SK-N-SH (cell line): ENCODE measurements around the gene TGM4. TPM values are rescaled to one million over a fixed set of nuclear protein-coding genes. Genes with fewer than 3 reads are reported as not detected.

Source experiments
- CTCF ChIA-PET: fragments of 300-600, 350-600 bp; formaldehyde crosslinking; extraction: SDS; loops from one replicate; lab custom pipeline; 2021; lab: Yijun Ruan, JAX
- POLR2A ChIA-PET: fragments of 350-600 bp; sonication (Branson Sonifier 250); formaldehyde crosslinking; extraction: SDS; loops from one replicate; lab custom pipeline; 2020; ENCODE audit warnings: antibody characterized with exemption, inconsistent platforms; lab: Yijun Ruan, JAX
- DNase-seq: peaks from one replicate; pipeline ENCODE4 v3.0.0; 2012
- H2AFZ ChIP-seq: fragments of 200-600 bp; sonication (generic); 2 replicates; pipeline ENCODE4 v1.8.1; 2016; ENCODE audit warnings: antibody characterized with exemption, mild to moderate bottlenecking, low read depth
- H3F3A ChIP-seq: fragments of 200-600 bp; sonication (generic); replicated peaks from 2 replicates; pipeline ENCODE3; 2016; ENCODE audit warnings: antibody characterized with exemption, mild to moderate bottlenecking; ENCODE audit not compliant: insufficient read depth
- H3K27ac ChIP-seq, 2 experiments: fragments of 200-500 bp in 1 of 2; fragments of 200-600 bp in 1 of 2; sonication (Bioruptor generic) in 1 of 2; sonication (generic), shearing (Covaris generic) in 1 of 2; 2 replicates each; pipeline versions ENCODE4 v1.5.1 to v1.6.1; 2014 to 2016; ENCODE audit warnings: low read depth in 2 of 2, inconsistent platforms in 1 of 2, low read length in 1 of 2, mild to moderate bottlenecking in 1 of 2, mixed read lengths in 1 of 2
- H3K27me3 ChIP-seq: fragments of 200-600 bp; sonication (generic), shearing (Covaris generic); 2 replicates; pipeline ENCODE4 v1.6.1; 2016; ENCODE audit warnings: mixed run types; ENCODE audit not compliant: insufficient read depth
- H3K36me3 ChIP-seq, 2 experiments: fragments of 200-500 bp in 1 of 2; fragments of 200-600 bp in 1 of 2; sonication (Bioruptor generic) in 1 of 2; sonication (generic) in 1 of 2; replicated peaks in 1 of 2; 2 replicates each; pipeline versions ENCODE3 to v1.5.1; 2014 to 2016; ENCODE audit warnings: low read length in 1 of 2, mild to moderate bottlenecking in 1 of 2; ENCODE audit not compliant: insufficient read depth in 2 of 2, control insufficient read depth in 1 of 2
- H3K4me1 ChIP-seq, 2 experiments: fragments of 200-500 bp in 1 of 2; fragments of 200-600 bp in 1 of 2; sonication (Bioruptor generic) in 1 of 2; sonication (generic), shearing (Covaris generic) in 1 of 2; 2 replicates each; pipeline versions ENCODE4 v1.5.1 to v1.6.1; 2014 to 2016; ENCODE audit warnings: low read depth in 1 of 2, low read length in 1 of 2, mixed run types in 1 of 2; ENCODE audit not compliant: insufficient read depth in 2 of 2, control insufficient read depth in 1 of 2
- H3K4me2 ChIP-seq: fragments of 200-600 bp; sonication (generic), shearing (Covaris generic); 2 replicates; pipeline ENCODE4 v1.6.1; 2017; ENCODE audit warnings: mixed run types
- H3K4me3 ChIP-seq, 2 experiments: fragments of 200-500 bp in 1 of 2; fragments of 200-600 bp in 1 of 2; sonication (Bioruptor generic) in 1 of 2; sonication (generic), shearing (Covaris generic) in 1 of 2; 2 replicates each; pipeline versions ENCODE4 v1.5.1 to v1.8.1; 2014 to 2016; ENCODE audit warnings: low read depth in 2 of 2, inconsistent platforms in 1 of 2, low read length in 1 of 2, mild to moderate bottlenecking in 1 of 2, mixed read lengths in 1 of 2, moderate library complexity in 1 of 2
- H3K79me2 ChIP-seq: fragments of 200-600 bp; sonication (generic); 2 replicates; pipeline ENCODE4 v1.8.1; 2017; ENCODE audit warnings: mild to moderate bottlenecking; ENCODE audit not compliant: insufficient read depth
- H3K9ac ChIP-seq: fragments of 200-600 bp; sonication (generic); 2 replicates; pipeline ENCODE4 v1.6.1; 2017; ENCODE audit warnings: mixed run types
- H3K9me2 ChIP-seq: fragments of 200-600 bp; sonication (generic); 2 replicates; pipeline ENCODE4 v1.6.1; 2017; ENCODE audit warnings: mixed run types
- H3K9me3 ChIP-seq: fragments of 200-600 bp; sonication (generic); 2 replicates; pipeline ENCODE4 v1.6.1; 2017; ENCODE audit warnings: mixed run types, mild to moderate bottlenecking, moderate library complexity
- H4K20me1 ChIP-seq: fragments of 200-600 bp; sonication (generic); 2 replicates; pipeline ENCODE4 v1.6.1; 2017; ENCODE audit warnings: mild to moderate bottlenecking, mixed run types; ENCODE audit not compliant: insufficient read depth
- ELF1 ChIP-seq: IDR thresholded peaks from 2 replicates; pipeline ENCODE4 v1.4.0; 2012
- FOXJ3 ChIP-seq: sonication (generic); formaldehyde crosslinking; IDR thresholded peaks from 2 replicates; pipeline ENCODE4 v1.5.1; 2020; ENCODE audit warnings: mild to moderate bottlenecking, missing genetic modification reagents
- GABPA ChIP-seq: IDR thresholded peaks from 2 replicates; pipeline ENCODE4 v1.4.0; 2012; ENCODE audit warnings: low read depth, mild to moderate bottlenecking
- GATA2 ChIP-seq: sonication (generic); formaldehyde crosslinking; IDR thresholded peaks from 2 replicates; pipeline ENCODE4 v1.5.0; 2020; ENCODE audit warnings: mild to moderate bottlenecking, missing genetic modification reagents
- NFIC ChIP-seq: IDR thresholded peaks from 2 replicates; pipeline ENCODE4 v1.4.0; 2012; ENCODE audit warnings: borderline replicate concordance
- NRF1 ChIP-seq: IDR thresholded peaks from 2 replicates; pipeline ENCODE4 v1.6.1; 2012; ENCODE audit warnings: low read depth, mild to moderate bottlenecking, low read length
- RAD21 ChIP-seq: IDR thresholded peaks from 2 replicates; pipeline ENCODE4 v1.6.1; 2012; ENCODE audit warnings: mild to moderate bottlenecking, low read length
- RCOR1 ChIP-seq: fragments of 150-350 bp; IDR thresholded peaks from 2 replicates; pipeline ENCODE4 v1.6.1; 2017; ENCODE audit warnings: antibody characterized with exemption, low read length
- RXRA ChIP-seq: IDR thresholded peaks from 2 replicates; pipeline ENCODE4 v1.4.0; 2012; ENCODE audit warnings: low read depth, mild to moderate bottlenecking, borderline replicate concordance
- TAF1 ChIP-seq: IDR thresholded peaks from 2 replicates; pipeline ENCODE4 v1.6.1; 2012; ENCODE audit warnings: low read depth, mild to moderate bottlenecking, low read length, moderate library complexity, borderline replicate concordance
- TEAD4 ChIP-seq: IDR thresholded peaks from 2 replicates; pipeline ENCODE4 v1.4.0; 2012; ENCODE audit warnings: mild to moderate bottlenecking, borderline replicate concordance; ENCODE audit not compliant: insufficient read depth
- USF1 ChIP-seq: IDR thresholded peaks from 2 replicates; pipeline ENCODE4 v1.4.0; 2012; ENCODE audit warnings: low read depth, borderline replicate concordance
- USF2 ChIP-seq: fragments of 150-350 bp; IDR thresholded peaks from 2 replicates; pipeline ENCODE4 v1.6.1; 2017; ENCODE audit warnings: antibody characterized with exemption, low read length, low read depth, borderline replicate concordance
- YY1 ChIP-seq: IDR thresholded peaks from 2 replicates; pipeline ENCODE4 v1.4.0; 2012; ENCODE audit warnings: low read depth, mild to moderate bottlenecking
- WGBS: methylation state at CpG from one replicate; pipeline ENCODE4 v1.1.6; 2017; ENCODE audit warnings: low lambda C conversion rate; 5-methylcytosine and 5-hydroxymethylcytosine counted together
- polyA plus RNA-seq, 3 experiments: library from polyadenylated mRNA; depleted of rRNA; stranded (reverse); fragments of >200 nt; gene quantifications; 2 replicates each; pipeline ENCODE4 v1.2.3, GENCODE V29; 2012
- TF ChIP-seq, protein P1 (sequence below): IDR thresholded peaks from 2 replicates; pipeline ENCODE4 v1.4.0; 2012; ENCODE audit warnings: low read depth, borderline replicate concordance

Gene TGM4
- polyA plus RNA-seq, 1 of the 3 experiments (the other 2 are of a cell fraction): 0.12 TPM

DNA sequence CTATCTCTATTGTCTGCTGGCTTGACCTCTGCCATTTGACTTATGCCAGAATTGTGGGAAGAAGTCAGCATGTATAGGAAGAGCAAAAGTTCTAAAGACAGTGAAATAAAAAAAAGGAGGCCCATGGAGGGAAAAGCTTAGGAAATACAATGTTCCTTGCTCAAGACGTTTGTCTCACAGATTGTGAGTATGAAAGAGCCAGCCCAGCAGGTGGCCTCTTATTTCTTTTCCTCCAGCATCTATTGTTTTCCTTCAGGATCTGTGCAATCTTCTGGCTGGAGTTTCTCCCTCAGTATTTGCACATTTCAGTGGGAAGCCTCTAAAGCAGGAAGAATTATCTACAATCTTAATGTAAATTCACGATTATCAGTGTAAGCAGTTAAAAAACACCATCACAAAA, 57.9 kb downstream of the TGM4 start (continued):
- TF ChIP-seq GATA2 (CRISPR knock-in tag): no peak

- CTCF ChIA-PET: interaction anchor here (0.6 kb wide), 1 partner anchor 103 kb away, joined by 3 read pairs; no protein-coding TSS in a partner anchor
Observed at GRCh38 chr3:44932986-44933944, 58.9 kb downstream of the TGM4 start.

More at GRCh38 chr3:44932986-44933944, 58.9 kb downstream of the TGM4 start:
- Histone ChIP-seq H3K4me2 (no peak overlapping the region), H3K4me3 (no peak overlapping the region), H3F3A (no peaks in the 10 kb centered on the region), H3K4me1 (no peaks in the 10 kb centered on the region), H3K36me3 (peaks cover 15 to 46% of the 10 kb centered on the region in 2 experiments), H2AFZ (no peak overlapping the region), H3K27ac (no peak overlapping the region), H3K9ac (no peak overlapping the region), H3K27me3 (no peaks in the 10 kb centered on the region), H3K79me2 (peaks cover 9% of the 10 kb centered on the region; the same call in 1 of the 2 replicates), H3K9me2 (no peaks in the 10 kb centered on the region), H4K20me1 (no peaks in the 10 kb centered on the region), H3K9me3 (no peaks in the 10 kb centered on the region)
- TF ChIP-seq, protein P1, sequence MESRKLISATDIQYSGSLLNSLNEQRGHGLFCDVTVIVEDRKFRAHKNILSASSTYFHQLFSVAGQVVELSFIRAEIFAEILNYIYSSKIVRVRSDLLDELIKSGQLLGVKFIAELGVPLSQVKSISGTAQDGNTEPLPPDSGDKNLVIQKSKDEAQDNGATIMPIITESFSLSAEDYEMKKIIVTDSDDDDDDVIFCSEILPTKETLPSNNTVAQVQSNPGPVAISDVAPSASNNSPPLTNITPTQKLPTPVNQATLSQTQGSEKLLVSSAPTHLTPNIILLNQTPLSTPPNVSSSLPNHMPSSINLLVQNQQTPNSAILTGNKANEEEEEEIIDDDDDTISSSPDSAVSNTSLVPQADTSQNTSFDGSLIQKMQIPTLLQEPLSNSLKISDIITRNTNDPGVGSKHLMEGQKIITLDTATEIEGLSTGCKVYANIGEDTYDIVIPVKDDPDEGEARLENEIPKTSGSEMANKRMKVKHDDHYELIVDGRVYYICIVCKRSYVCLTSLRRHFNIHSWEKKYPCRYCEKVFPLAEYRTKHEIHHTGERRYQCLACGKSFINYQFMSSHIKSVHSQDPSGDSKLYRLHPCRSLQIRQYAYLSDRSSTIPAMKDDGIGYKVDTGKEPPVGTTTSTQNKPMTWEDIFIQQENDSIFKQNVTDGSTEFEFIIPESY: no peak
- TF ChIP-seq GATA2 (CRISPR knock-in tag) (no peak), ELF1 (no peak), NFIC (no peak), FOXJ3 (CRISPR knock-in tag) (no peak), RXRA (no peak), TAF1 (no peak), TEAD4 (no peak), NRF1 (no peak), YY1 (no peak), RCOR1 (no peak), GABPA (no peak), USF2 (no peak), RAD21 (no peak), USF1 (no peak)
- 89% methylated on average over 12 of the region's 14 CpGs for WGBS
- no peak for DNase-seq
- POLR2A ChIA-PET: no interaction called here
